Panc1 (cell line): Measurements from ENCODE around the gene BATF3. TPM values are rescaled to one million over a fixed set of nuclear protein-coding genes. Genes with fewer than 3 reads are reported as not detected.

Experiments
- ATAC-seq: fragments of 200-7000 bp; cut with Tn5 transposase; 2 replicates; pipeline ENCODE4 v1.9.1; 2020; ENCODE audit warnings: mild to moderate bottlenecking, moderate library complexity
- BruUV-seq: library from RNA; stranded (reverse); fragments of 400-500 nt; replicated peaks from 2 replicates; lab custom pipeline; 2021; lab: Mats Ljungman, UMichigan
- CTCF ChIA-PET: fragments of 300-600 bp; sonication (Branson Sonifier 250); formaldehyde crosslinking; loops from one replicate; lab custom pipeline; 2022; ENCODE audit warnings: antibody characterized with exemption; lab: Charles Lee
- POLR2A ChIA-PET: fragments of 300-600 bp; sonication (Branson Sonifier 250); formaldehyde crosslinking; loops from one replicate; lab custom pipeline; 2022; ENCODE audit warnings: antibody characterized with exemption; lab: Charles Lee
- DNase-seq: peaks from one replicate; pipeline ENCODE4 v3.0.0-alpha.2; 2010; ENCODE audit warnings: low read depth, low spot score
- H3K27ac ChIP-seq: 2 replicates; pipeline ENCODE4 v1.5.1; 2011; ENCODE audit warnings: mild to moderate bottlenecking, low read length, inconsistent platforms
- H3K27me3 ChIP-seq: fragments of 200-500 bp; sonication (Bioruptor generic); 2 replicates; pipeline ENCODE4 v1.6.0; 2014; ENCODE audit warnings: low read length, inconsistent platforms; ENCODE audit not compliant: control insufficient read depth, insufficient read depth
- H3K36me3 ChIP-seq: fragments of 200-500 bp; sonication (Bioruptor generic); 2 replicates; pipeline ENCODE4 v1.5.1; 2014; ENCODE audit warnings: inconsistent platforms, mild to moderate bottlenecking, low read length, moderate library complexity; ENCODE audit not compliant: control insufficient read depth, insufficient read depth
- H3K4me1 ChIP-seq: 2 replicates; pipeline ENCODE4 v1.5.1; 2011; ENCODE audit warnings: inconsistent platforms, mild to moderate bottlenecking, low read length, moderate library complexity; ENCODE audit not compliant: control insufficient read depth, insufficient read depth
- H3K4me3 ChIP-seq, 2 experiments: 2 replicates each; pipeline ENCODE4 v1.5.1; 2011 to 2012; ENCODE audit warnings: low read depth in 2 of 2, low read length in 2 of 2, mild to moderate bottlenecking in 2 of 2, inconsistent platforms in 1 of 2, moderate library complexity in 1 of 2
- H3K9me3 ChIP-seq: fragments of 200-500 bp; sonication (Bioruptor generic); 2 replicates; pipeline ENCODE4 v1.5.1; 2014; ENCODE audit warnings: low read depth, mild to moderate bottlenecking, inconsistent platforms, low read length, moderate library complexity; ENCODE audit not compliant: control insufficient read depth, insufficient read depth
- POLR2AphosphoS5 ChIP-seq: IDR thresholded peaks from 2 replicates; pipeline ENCODE4 v1.6.1; 2012; ENCODE audit warnings: mild to moderate bottlenecking, low read depth, low read length, moderate library complexity
- SIN3A ChIP-seq: IDR thresholded peaks from 2 replicates; pipeline ENCODE4 v1.6.1; 2012; ENCODE audit warnings: low read depth, mild to moderate bottlenecking, low read length, moderate library complexity, borderline replicate concordance; ENCODE audit not compliant: insufficient read depth
- TCF7L2 ChIP-seq: IDR thresholded peaks from 2 replicates; pipeline ENCODE4 v1.6.1; 2011; ENCODE audit warnings: mild to moderate bottlenecking, low read depth, low read length, inconsistent platforms
- in situ Hi-C: cut with HindIII; loops from 2 replicates; pipeline ENCODE4 v1.10.0; 2016; ENCODE audit warnings: low sequenced_read_pairs, low pct_unique_long_range_greater_than_20kb
- intact Hi-C: fragments of 100-400 bp; cut with micrococcal nuclease; formaldehyde crosslinking; loops from one replicate; pipeline ENCODE4 v1.10.0; 2022; ENCODE audit not compliant: unreplicated experiment
- total RNA-seq: library from RNA; stranded (reverse); gene quantifications from one replicate; pipeline ENCODE4 v1.2.1, GENCODE V29; 2021; ENCODE audit not compliant: unreplicated experiment
- TF ChIP-seq, protein P1 (sequence below): fragments of 450-650 bp; IDR thresholded peaks from 2 replicates; pipeline ENCODE4 v1.5.1; 2017; ENCODE audit warnings: mild to moderate bottlenecking
- TF ChIP-seq, protein P2 (sequence below), 2 experiments: IDR thresholded peaks; 2 replicates each; pipeline ENCODE4 v1.6.1; 2011 to 2012; ENCODE audit warnings: low read depth in 2 of 2, control low read depth in 1 of 2, low read length in 1 of 2, mild to moderate bottlenecking in 1 of 2, moderate library complexity in 1 of 2; ENCODE audit not compliant: insufficient read depth in 1 of 2

The BATF3 gene
- total RNA-seq, 1 experiment from 2014 or later = 2.4 TPM

- H3K36me3 ChIP-seq = no peaks in the 10 kb centered on the region
- CTCF ChIA-PET = no interaction called here
These were observed 33.5 kb upstream of the BATF3 start for GRCh38 chr1:212733109-212733508.

GRCh38 chr1:212731630-212732029 is 32.0 kb upstream of the BATF3 start:
- H3K4me1 ChIP-seq = no peaks in the 10 kb centered on the region
- H3K36me3 ChIP-seq = no peaks in the 10 kb centered on the region
- no peaks in the 10 kb centered on the region for H3K9me3 ChIP-seq
- POLR2A ChIA-PET = no interaction called here
- no peak overlapping the region for H3K4me3 ChIP-seq
- DNase-seq (no peak), ATAC-seq (no peak)
- in situ Hi-C loops (no loop called here), intact Hi-C loops (no loop called here)
- H3K27me3 ChIP-seq = no peaks in the 10 kb centered on the region
- CTCF ChIA-PET = no interaction called here
- TF ChIP-seq POLR2AphosphoS5 = no peak
- no peak for TF ChIP-seq SIN3A
- no peak for TF ChIP-seq TCF7L2
- TF ChIP-seq, protein P1, sequence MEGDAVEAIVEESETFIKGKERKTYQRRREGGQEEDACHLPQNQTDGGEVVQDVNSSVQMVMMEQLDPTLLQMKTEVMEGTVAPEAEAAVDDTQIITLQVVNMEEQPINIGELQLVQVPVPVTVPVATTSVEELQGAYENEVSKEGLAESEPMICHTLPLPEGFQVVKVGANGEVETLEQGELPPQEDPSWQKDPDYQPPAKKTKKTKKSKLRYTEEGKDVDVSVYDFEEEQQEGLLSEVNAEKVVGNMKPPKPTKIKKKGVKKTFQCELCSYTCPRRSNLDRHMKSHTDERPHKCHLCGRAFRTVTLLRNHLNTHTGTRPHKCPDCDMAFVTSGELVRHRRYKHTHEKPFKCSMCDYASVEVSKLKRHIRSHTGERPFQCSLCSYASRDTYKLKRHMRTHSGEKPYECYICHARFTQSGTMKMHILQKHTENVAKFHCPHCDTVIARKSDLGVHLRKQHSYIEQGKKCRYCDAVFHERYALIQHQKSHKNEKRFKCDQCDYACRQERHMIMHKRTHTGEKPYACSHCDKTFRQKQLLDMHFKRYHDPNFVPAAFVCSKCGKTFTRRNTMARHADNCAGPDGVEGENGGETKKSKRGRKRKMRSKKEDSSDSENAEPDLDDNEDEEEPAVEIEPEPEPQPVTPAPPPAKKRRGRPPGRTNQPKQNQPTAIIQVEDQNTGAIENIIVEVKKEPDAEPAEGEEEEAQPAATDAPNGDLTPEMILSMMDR = no peak
- TF ChIP-seq, protein P2, sequence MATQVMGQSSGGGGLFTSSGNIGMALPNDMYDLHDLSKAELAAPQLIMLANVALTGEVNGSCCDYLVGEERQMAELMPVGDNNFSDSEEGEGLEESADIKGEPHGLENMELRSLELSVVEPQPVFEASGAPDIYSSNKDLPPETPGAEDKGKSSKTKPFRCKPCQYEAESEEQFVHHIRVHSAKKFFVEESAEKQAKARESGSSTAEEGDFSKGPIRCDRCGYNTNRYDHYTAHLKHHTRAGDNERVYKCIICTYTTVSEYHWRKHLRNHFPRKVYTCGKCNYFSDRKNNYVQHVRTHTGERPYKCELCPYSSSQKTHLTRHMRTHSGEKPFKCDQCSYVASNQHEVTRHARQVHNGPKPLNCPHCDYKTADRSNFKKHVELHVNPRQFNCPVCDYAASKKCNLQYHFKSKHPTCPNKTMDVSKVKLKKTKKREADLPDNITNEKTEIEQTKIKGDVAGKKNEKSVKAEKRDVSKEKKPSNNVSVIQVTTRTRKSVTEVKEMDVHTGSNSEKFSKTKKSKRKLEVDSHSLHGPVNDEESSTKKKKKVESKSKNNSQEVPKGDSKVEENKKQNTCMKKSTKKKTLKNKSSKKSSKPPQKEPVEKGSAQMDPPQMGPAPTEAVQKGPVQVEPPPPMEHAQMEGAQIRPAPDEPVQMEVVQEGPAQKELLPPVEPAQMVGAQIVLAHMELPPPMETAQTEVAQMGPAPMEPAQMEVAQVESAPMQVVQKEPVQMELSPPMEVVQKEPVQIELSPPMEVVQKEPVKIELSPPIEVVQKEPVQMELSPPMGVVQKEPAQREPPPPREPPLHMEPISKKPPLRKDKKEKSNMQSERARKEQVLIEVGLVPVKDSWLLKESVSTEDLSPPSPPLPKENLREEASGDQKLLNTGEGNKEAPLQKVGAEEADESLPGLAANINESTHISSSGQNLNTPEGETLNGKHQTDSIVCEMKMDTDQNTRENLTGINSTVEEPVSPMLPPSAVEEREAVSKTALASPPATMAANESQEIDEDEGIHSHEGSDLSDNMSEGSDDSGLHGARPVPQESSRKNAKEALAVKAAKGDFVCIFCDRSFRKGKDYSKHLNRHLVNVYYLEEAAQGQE (IDR thresholded peaks at IDR 0.05; ENCODE audit: insufficient read depth in 1 of 2, low read depth in 2 of 2, low read length in 1 of 2) = no peak
- BruUV-seq = no TSS peak
- H3K27ac ChIP-seq = no peak overlapping the region

More at GRCh38 chr1:212733109-212733508, 33.5 kb upstream of the BATF3 start:
- no peaks in the 10 kb centered on the region for H3K27me3 ChIP-seq
- no peak overlapping the region for H3K27ac ChIP-seq
- TF ChIP-seq, protein P2 (IDR thresholded peaks at IDR 0.05; ENCODE audit: insufficient read depth in 1 of 2, low read depth in 2 of 2, low read length in 1 of 2) = no peak
- TF ChIP-seq, protein P1 = no peak
- no peak for TF ChIP-seq POLR2AphosphoS5
- TF ChIP-seq TCF7L2 = no peak
- TF ChIP-seq SIN3A = no peak
- no peak for DNase-seq
- no TSS peak for BruUV-seq
- no peaks in the 10 kb centered on the region for H3K9me3 ChIP-seq
- POLR2A ChIA-PET = no interaction called here
- H3K4me1 ChIP-seq = no peaks in the 10 kb centered on the region
- in situ Hi-C loops = no loop called here
- intact Hi-C loops = no loop called here
- ATAC-seq = no peak
- H3K4me3 ChIP-seq = no peak overlapping the region
